ENCODE data around the gene SLC25A44.

The SLC25A44 gene

GRCh38 chr1:156253634-156254033, 59.7 kb downstream of the SLC25A44 start:
- no peak overlapping the region for H3K4me3 ChIP-seq (replicated peaks in 1 of 2; ENCODE audit: low read depth in 2 of 2, low read length in 2 of 2)
- no peak for DNase-seq (ENCODE audit: low read depth in 2 of 2)
- no peak for TF ChIP-seq CTCF (IDR thresholded peaks at IDR 0.05; ENCODE audit: low read depth, low read length)

GRCh38 chr1:156257711-156258110, 63.8 kb downstream of the SLC25A44 start:
- no peak for DNase-seq (ENCODE audit: low read depth in 2 of 2)
- no peak overlapping the region for H3K4me3 ChIP-seq (replicated peaks in 1 of 2; ENCODE audit: low read depth in 2 of 2, low read length in 2 of 2)
- TF ChIP-seq CTCF (IDR thresholded peaks at IDR 0.05; ENCODE audit: low read depth, low read length) = no peak

- DNase-seq (ENCODE audit: low read depth in 2 of 2) = no peak
- TF ChIP-seq CTCF (IDR thresholded peaks at IDR 0.05; ENCODE audit: low read depth, low read length) = no peak
- no peak overlapping the region for H3K4me3 ChIP-seq (replicated peaks in 1 of 2; ENCODE audit: low read depth in 2 of 2, low read length in 2 of 2)
These were observed 65.0 kb downstream of the SLC25A44 start for GRCh38 chr1:156258859-156259258.

- H3K4me3 ChIP-seq (replicated peaks in 1 of 2; ENCODE audit: low read depth in 2 of 2, low read length in 2 of 2) = no peak overlapping the region
- DNase-seq (ENCODE audit: low read depth in 2 of 2) = no peak
- TF ChIP-seq CTCF (IDR thresholded peaks at IDR 0.05; ENCODE audit: low read depth, low read length) = no peak
These were observed 65.9 kb downstream of the SLC25A44 start for GRCh38 chr1:156259805-156260204.

GRCh38 chr1:156260896-156261295, 67.0 kb downstream of the SLC25A44 start:
- no peak for TF ChIP-seq CTCF (IDR thresholded peaks at IDR 0.05; ENCODE audit: low read depth, low read length)
- no peak for DNase-seq (ENCODE audit: low read depth in 2 of 2)

More at GRCh38 chr1:156260896-156261295, 67.0 kb downstream of the SLC25A44 start:
- H3K4me3 ChIP-seq (replicated peaks in 1 of 2; ENCODE audit: low read depth in 2 of 2, low read length in 2 of 2) = no peak overlapping the region

Measured in cardiac fibroblast (primary cell).